Ishikawa (cell line): ENCODE results near the gene TF.

ENCODE experiments used
- CEBPB ChIP-seq: IDR thresholded peaks from 2 replicates; pipeline ENCODE4 v1.6.1; 2012
- CREB1 ChIP-seq: IDR thresholded peaks from 2 replicates; pipeline ENCODE4 v1.6.1; 2012; ENCODE audit warnings: low read depth
- EGR1 ChIP-seq: IDR thresholded peaks from 2 replicates; pipeline ENCODE4 v1.6.1; 2012
- EP300 ChIP-seq: IDR thresholded peaks from 2 replicates; pipeline ENCODE4 v1.6.1; 2012; ENCODE audit warnings: borderline replicate concordance
- FOXM1 ChIP-seq: IDR thresholded peaks from 2 replicates; pipeline ENCODE4 v1.6.1; 2012; ENCODE audit warnings: low read depth, borderline replicate concordance
- NFIC ChIP-seq: IDR thresholded peaks from 2 replicates; pipeline ENCODE4 v1.6.1; 2012
- RAD21 ChIP-seq: IDR thresholded peaks from 2 replicates; pipeline ENCODE4 v1.6.1; 2012; ENCODE audit warnings: low read depth
- REST ChIP-seq: IDR thresholded peaks from 2 replicates; pipeline ENCODE4 v1.6.1; 2012; ENCODE audit warnings: low read depth, mild to moderate bottlenecking
- TAF1 ChIP-seq: IDR thresholded peaks from 2 replicates; pipeline ENCODE4 v1.6.1; 2012; ENCODE audit warnings: low read depth, mild to moderate bottlenecking
- TCF12 ChIP-seq: IDR thresholded peaks from 2 replicates; pipeline ENCODE4 v1.6.1; 2012; ENCODE audit warnings: low read depth
- TEAD4 ChIP-seq: IDR thresholded peaks from 2 replicates; pipeline ENCODE4 v1.6.1; 2012
- YY1 ChIP-seq: IDR thresholded peaks from 2 replicates; pipeline ENCODE4 v1.6.1; 2012; ENCODE audit warnings: low read depth
- ZBTB7A ChIP-seq: IDR thresholded peaks from 2 replicates; pipeline ENCODE4 v1.6.1; 2012; ENCODE audit warnings: low read depth
- TF ChIP-seq, protein P1 (sequence below): IDR thresholded peaks from 2 replicates; pipeline ENCODE4 v1.6.1; 2012
- TF ChIP-seq, protein P2 (sequence below): IDR thresholded peaks from 2 replicates; pipeline ENCODE4 v1.6.1; 2012

Gene TF

GRCh38 chr3:133805702-133806475, 59.7 kb downstream of the TF start, which contains the start of gene SRPRB:
SRPRB (plus strand) TSS chr3:133805815; CDS start chr3:133805849, 34 bp downstream.
- no peak for TF ChIP-seq EP300
- no peak for TF ChIP-seq RAD21
- TF ChIP-seq TAF1: peak; percentile 85
- peak; percentile 38; the same call in 1 of the 2 replicates for TF ChIP-seq CREB1
- no peak for TF ChIP-seq EGR1
- TF ChIP-seq ZBTB7A: no peak
- TF ChIP-seq, protein P1, sequence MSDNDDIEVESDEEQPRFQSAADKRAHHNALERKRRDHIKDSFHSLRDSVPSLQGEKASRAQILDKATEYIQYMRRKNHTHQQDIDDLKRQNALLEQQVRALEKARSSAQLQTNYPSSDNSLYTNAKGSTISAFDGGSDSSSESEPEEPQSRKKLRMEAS: peak; percentile 96
- no peak; the same call in 1 of the 2 replicates for TF ChIP-seq TCF12
- no peak for TF ChIP-seq CEBPB
- TF ChIP-seq REST: no peak
- no peak for TF ChIP-seq NFIC
- TF ChIP-seq TEAD4: no peak
- peak; percentile 92 for TF ChIP-seq YY1
- TF ChIP-seq, protein P2, sequence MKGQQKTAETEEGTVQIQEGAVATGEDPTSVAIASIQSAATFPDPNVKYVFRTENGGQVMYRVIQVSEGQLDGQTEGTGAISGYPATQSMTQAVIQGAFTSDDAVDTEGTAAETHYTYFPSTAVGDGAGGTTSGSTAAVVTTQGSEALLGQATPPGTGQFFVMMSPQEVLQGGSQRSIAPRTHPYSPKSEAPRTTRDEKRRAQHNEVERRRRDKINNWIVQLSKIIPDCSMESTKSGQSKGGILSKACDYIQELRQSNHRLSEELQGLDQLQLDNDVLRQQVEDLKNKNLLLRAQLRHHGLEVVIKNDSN: peak; percentile 41; the same call in 1 of the 2 replicates
- TF ChIP-seq FOXM1: no peak

- TF ChIP-seq EP300 (no peak), CREB1 (no peak), NFIC (no peak), TEAD4 (no peak), REST (no peak), TAF1 (no peak), FOXM1 (no peak), TCF12 (no peak), RAD21 (no peak), ZBTB7A (no peak), EGR1 (no peak), YY1 (no peak), CEBPB (no peak)
- TF ChIP-seq, protein P2: no peak
- TF ChIP-seq, protein P1: no peak
These were observed 66.7 kb downstream of the TF start for GRCh38 chr3:133812872-133813271.

GRCh38 chr3:133815386-133815785, 69.2 kb downstream of the TF start:
- no peak for TF ChIP-seq TEAD4
- TF ChIP-seq FOXM1: no peak
- TF ChIP-seq, protein P2: no peak
- no peak for TF ChIP-seq CREB1
- no peak for TF ChIP-seq CEBPB
- no peak for TF ChIP-seq ZBTB7A
- TF ChIP-seq NFIC: no peak
- no peak for TF ChIP-seq TAF1
- no peak for TF ChIP-seq REST
- TF ChIP-seq, protein P1: no peak
- no peak for TF ChIP-seq EGR1
- TF ChIP-seq RAD21: no peak
- no peak for TF ChIP-seq TCF12
- TF ChIP-seq YY1: no peak
- TF ChIP-seq EP300: no peak
